GM19025 (cell line): ENCODE measurements around the gene RBM17.
"Not testable (repeated sequence)": the region's sequence is repeated elsewhere in the genome, so short reads cannot be mapped to it uniquely, and the experiment has no call there.

ENCODE experiments used
- ATAC-seq: cut with Tn5 transposase; IDR thresholded peaks from one replicate; pipeline ENCODE4 v1.9.1; 2021; ENCODE audit warnings: mild to moderate bottlenecking, low read depth, moderate library complexity; ENCODE audit not compliant: unreplicated experiment

Gene RBM17

DNA sequence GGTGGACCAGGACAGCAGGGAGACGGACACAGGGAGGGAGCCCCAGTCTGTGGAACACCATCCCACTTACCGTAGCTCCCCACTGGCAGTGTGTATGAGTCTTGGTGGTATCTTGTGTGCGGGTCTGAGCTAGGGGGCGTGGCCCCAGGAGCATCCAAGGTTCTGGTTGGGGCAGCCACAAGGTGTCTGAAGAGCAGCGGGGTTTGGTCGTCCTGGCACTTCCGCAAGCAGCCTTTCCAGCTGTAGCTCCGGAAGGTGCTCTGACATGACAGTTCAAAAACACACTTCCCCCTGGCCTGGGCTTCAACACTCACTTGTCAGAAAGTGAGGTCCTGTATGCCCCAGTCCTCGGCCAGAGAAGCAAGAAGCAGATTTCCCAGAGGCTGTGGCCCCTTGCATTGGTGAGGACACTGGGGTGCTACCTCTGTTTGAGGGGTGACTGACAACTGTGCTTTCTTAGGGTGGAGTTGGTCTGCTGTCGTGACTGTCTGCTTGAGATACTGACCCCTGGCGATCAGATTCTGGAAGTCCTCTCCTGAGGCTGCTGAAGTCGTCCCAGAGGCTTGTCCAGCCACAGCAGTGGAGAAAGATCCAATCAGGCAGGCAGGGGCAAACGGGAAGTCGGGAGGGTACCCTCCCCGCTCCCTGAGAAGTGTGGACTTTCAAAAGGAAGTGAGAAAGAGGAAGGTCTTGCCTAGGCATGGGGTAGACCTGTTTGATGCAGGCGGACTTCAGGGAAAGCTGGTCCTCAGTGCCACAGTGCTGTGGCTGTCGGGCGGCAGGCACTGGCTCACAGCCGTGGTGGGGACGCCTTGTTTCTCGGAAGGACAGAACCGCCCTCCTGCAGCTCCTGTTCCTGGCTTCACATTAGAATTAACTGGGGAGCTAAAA lies 62.5 kb downstream of the RBM17 start:
- peak; percentile 82 for ATAC-seq

DNA sequence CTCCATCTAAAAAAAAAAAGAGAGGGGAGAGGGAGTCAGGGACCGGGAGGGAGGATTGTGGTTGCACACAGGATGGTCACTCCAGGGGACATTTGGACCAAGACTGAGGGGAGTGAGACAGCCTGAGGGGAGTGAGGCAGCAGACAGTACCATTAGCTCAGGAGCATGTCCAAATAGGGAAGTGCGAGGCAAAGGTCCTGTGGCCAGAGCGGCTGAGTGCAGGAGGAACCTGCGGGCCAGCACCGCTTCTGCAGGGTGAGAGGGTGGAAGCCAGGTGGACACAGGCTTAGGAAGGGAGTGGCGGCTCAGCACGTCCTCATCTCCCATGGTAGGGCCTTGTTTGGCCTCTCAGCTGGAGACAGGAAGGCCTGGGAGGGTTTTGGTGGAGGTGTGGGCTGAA lies 65.0 kb downstream of the RBM17 start:
- no peak for ATAC-seq

DNA sequence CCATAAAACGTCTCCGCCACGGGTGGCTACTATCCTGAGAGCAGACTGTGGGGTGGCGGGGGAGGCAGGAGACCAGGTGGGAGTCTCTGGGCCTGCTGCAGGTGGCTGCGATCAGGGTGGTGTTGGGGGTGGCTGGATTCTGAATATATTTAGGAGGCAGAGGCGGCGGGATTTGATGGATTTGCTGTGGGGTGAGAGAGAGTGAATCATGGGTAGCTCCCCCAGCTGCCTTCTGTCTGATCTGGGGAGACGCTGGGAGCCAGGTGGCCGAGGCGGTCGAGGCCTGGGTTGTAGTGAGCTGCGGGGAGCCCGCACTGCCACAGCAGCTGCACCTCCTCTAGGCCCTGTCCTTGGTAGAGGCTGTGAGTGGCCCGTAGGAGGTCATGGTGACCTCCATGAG lies 65.7 kb downstream of the RBM17 start:
- no peak for ATAC-seq

DNA sequence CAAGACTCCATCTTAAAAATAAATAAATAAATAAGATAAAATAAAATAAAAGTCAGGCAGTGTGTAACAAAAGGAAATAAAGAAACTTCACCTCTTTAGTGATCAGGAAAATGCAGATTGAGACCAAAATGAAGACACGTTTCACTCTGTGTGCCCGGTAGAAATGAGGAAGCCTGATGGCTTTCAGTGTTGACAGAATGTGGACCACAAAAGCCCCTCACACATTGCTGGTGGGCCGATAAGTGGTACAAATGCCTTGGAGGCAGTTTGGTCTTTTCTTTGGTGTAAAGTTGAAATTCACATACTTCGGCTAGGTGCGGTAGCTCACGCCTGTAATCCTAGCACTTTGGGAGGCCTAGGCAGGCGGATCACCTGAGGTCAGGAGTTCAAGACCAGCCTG lies 69.4 kb downstream of the RBM17 start:
- no peak for ATAC-seq

DNA sequence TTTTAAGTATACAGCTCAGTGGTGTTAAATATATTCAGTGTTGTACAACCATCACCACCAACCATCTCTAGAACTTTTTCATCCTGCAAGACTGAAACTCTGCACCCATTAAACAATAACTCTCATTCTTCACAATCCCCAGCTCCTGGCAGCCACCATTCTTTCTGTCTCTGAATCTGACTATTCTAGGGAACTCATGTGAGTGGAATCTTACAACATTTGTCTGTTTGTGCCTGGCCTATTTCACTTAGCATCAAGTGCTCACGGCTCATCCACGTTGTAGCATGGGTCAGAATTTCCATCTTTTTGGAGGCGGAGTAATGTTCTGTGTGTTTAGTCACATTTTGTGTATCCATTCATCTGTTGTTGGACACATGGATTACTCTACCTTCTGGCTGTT lies 73.1 kb downstream of the RBM17 start:
- ATAC-seq = no peak

DNA sequence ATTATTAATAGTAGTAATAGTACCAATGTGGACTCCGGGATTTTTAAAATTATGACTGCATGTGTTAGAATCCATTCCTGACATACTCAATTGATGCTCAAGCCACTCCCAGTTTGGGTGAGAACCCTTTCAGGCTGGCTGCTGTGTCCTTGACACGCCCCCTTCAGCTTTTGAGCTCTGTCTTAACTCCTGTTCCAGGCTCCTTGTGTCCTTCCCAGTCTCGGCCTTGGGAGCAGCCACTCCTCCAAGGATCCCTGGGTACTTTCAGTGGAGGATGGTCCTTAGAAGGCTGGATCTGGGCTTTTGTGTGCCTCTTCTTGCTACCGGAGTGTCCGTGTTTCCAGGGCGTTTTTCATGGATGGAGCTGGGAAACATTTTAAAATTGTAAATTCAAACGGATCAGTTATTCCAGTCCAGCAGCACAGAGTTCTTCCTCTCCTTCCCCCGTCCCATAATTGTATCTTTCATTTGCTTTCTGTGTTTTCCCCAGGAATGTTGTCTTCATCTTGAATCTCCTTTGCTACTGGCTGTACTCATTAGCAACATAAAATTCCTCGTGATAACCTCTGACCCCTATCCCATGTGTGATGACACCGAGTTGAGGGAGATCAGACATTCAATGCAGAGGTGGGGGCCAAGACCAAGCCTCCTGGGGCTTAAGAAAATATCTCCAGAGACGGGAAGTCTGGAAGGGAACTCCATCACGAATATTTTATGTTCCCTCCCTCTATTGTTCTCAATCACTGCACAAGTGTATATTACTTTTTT lies 73.9 kb downstream of the RBM17 start:
- no peak for ATAC-seq

DNA sequence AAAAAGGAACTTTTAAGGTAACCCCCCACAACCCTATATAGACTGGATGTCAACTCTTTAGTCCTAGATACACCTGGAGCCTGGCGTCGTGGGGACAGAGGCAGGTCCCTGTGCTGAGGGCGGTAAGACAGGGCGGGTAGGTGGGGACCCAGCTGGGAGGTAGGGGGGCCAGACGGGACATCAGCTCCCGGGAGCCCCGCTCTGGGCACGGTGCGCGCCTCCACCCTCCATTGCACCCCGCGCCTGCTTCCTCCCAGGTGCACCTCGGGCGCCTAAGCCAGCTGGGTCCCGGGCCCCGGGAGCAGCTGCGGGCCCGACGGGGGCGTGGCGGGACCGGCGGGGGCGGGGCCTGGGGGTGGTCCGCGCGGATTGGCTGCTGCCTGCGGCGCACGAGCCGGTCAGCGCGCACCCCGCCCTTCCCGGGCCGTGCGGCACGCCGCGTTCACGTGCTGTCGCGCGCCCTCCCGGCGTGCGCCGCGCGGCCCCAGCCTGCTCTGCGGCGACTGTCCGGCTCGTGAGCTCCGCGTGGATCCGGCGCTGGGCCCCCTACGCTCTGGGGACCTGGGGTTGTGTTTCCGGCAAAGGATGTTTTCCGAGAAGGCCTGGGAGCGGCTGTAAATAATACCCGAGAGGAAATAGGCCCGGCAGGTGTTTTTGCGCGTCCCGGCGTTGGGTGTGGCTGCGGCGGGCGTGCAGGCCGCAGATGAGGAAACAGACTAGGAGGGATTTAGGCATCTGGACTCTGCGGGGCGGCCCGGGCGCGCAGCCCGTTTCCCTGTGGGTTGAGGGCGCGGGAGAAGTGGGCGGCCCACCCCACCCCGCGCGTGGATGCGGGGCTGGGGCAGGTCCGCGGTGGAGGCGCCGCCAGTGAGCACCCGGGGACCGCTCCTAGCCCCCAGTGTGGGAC lies 74.8 kb downstream of the RBM17 start:
- ATAC-seq = peak; percentile 95

DNA sequence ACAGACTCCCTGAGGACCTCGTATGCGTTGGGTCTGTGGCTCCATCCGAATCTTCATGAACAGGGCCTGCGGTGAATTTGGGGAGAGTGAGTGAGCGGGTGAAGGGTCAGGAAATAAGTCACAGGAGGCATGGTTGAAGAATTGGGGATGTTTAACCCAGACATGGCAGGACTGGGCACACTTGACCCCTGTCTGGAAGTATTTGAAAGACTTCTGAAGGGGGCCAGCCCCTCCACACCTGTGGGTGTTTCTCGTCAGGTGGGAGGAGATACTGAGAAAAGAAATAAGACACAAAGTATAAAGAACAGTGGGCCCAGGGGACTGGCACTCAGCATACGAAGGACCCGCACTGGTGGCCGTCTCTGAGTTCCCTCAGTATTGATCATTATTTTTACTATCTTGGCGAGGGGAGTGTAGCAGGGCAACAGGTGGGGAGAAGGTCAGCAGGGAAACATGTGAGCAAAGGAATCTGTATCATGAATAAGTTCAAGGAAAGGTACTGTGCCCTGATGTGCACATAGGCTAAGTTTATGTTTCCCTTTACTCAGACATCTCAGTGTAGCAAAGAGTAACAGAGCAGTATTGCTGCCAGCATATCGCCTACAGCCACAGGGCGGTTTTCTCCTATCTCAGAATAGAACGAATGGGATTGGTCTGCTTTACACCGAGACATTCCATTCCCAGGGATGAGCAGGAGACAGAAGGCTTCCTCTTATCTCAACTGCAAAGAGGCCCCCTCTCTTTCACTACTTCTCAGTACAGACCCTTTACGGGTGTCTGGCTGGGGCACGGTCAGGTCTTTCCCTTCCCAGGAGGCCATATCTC lies 75.6 kb downstream of the RBM17 start:
- ATAC-seq = no peak

DNA sequence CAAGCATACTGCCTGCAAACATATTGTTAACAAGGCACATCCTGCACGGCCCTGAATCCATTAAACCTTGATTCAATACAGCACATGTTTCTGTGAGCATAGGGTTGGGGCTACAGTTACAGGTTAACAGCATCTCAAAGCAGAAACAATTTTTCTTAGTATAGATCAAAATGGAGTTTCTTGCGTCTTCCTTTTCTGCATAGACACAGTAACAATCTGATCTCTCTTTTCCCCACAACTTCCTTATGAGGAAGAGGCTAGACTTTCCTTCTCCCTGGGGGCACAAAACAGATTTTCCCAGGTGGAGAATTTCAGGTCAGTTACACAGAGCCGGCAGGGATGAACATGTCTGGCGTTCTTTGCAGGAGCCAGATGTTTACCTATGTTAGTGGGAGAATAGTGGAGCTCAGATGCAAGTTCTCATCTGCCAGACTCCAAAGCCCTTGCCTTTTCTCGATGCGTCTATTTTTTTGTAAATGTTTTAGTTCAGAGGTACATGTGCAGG lies 76.4 kb downstream of the RBM17 start:
- no peak for ATAC-seq

DNA sequence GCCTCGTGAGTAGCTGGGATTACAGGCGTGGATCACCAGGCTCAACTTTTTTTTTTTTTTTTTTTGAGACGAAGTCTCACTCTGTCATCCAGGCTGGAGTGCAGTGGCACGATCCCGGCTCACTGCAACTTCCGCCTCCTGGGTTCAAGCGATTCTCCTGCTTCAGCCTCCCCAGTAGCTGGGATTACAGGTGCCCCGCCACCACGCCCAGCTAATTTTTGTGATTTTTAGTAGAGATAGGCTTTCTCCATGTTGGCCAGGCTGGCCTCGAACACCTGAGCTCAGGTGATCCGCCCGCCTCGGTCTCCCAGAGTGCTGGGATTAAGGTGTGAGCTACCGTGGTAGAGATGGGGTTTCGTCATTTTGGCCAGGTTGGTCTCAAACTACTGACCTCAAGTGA lies 77.1 kb downstream of the RBM17 start:
- ATAC-seq = not testable (repeated sequence)
